Bone marrow (tissue), 2 donors: ENCODE data around the gene RPL18.

Experiments
- DNase-seq, 2 donors: peaks; one replicate each; lab custom pipeline; 2025; lab: John Stamatoyannopoulos, UW

RPL18 gene

GRCh38 chr19:48630296-48631063 lies 11.5 kb upstream of the RPL18 start:
- no peak for DNase-seq

DNA sequence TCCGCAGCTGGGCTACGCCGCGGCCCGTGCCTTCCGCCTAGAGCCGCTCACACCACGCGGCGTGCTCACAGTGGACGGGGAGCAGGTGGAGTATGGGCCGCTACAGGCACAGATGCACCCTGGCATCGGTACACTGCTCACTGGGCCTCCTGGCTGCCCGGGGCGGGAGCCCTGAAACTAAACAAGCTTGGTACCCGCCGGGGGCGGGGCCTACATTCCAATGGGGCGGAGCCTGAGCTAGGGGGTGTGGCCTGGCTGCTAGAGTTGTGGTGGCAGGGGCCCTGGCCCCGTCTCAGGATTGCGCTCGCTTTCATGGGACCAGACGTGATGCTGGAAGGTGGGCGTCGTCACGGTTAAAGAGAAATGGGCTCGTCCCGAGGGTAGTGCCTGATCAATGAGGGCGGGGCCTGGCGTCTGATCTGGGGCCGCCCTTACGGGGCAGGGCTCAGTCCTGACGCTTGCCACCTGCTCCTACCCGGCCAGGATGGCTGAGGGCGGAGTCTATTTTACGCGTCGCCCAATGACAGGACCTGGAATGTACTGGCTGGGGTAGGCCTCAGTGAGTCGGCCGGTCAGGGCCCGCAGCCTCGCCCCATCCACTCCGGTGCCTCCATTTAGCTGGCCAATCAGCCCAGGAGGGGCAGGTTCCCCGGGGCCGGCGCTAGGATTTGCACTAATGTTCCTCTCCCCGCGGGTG lies 10.8 kb upstream of the RPL18 start:
- no peak for DNase-seq

DNA sequence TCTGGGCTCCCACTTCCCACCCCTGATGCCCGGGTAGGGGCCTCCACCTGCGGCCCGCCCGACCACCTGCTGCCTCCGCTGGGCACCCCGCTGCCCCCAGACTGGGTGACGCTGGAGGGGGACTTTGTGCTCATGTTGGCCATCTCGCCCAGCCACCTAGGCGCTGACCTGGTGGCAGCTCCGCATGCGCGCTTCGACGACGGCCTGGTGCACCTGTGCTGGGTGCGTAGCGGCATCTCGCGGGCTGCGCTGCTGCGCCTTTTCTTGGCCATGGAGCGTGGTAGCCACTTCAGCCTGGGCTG lies 10.3 kb upstream of the RPL18 start:
- DNase-seq = no peak

DNA sequence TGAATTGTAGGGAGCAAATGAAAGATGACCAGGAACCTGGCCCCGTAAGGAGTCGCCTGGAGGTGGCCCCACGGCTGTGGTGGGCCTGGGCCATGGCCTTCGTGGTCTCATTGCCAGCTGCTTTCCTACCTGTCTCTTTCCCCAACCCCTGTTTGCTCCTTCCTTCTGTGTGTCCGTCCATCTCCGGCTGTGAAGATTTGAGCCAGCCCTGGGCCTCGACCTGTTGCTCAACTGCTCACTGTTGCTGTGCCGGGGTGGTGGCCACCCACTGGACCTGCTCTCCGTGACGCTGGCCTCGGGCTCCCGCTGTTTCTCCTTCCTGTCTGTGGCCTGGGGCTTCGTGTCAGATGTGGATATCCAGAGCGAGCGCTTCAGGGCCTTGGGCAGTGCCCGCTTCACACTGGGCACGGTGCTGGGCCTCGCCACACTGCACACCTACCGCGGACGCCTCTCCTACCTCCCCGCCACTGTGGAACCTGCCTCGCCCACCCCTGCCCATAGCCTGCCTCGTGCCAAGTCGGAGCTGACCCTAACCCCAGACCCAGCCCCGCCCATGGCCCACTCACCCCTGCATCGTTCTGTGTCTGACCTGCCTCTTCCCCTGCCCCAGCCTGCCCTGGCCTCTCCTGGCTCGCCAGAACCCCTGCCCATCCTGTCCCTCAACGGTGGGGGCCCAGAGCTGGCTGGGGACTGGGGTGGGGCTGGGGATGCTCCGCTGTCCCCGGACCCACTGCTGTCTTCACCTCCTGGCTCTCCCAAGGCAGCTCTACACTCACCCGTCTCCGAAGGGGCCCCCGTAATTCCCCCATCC lies 9.7 kb upstream of the RPL18 start:
- DNase-seq = no peak

GRCh38 chr19:48627865-48628314 lies 8.9 kb upstream of the RPL18 start:
- no peak for DNase-seq

DNA sequence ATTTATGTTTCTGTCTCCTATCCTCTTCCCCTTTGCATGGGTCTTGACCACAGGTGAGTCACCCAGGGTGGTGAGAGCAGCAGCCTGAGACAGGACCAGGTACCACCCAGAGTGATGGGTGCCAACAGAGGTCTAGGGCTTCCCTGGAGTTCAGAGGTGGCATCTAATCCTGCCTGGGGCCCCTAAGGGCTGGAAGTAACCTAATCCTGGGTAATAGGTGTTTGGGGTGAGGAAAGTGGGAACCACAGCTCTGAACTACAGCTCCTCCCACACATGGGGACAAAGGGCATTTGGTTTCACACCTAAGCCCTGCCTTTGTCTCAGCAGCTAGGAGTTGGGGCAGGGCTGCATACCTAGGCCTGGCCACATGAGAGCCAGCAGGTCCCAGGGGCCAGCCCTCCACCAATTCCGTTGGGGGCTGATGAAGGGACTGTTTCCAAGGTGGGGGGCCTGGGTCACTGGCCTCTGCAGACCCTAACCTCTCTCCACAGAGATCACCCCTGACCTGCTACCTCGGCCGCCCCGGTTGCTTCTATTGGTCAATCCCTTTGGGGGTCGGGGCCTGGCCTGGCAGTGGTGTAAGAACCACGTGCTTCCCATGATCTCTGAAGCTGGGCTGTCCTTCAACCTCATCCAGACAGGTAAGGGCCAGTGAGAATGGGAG lies 8.4 kb upstream of the RPL18 start:
- no peak for DNase-seq

GRCh38 chr19:48625891-48626327 lies 6.9 kb upstream of the RPL18 start:
- DNase-seq = no peak

DNA sequence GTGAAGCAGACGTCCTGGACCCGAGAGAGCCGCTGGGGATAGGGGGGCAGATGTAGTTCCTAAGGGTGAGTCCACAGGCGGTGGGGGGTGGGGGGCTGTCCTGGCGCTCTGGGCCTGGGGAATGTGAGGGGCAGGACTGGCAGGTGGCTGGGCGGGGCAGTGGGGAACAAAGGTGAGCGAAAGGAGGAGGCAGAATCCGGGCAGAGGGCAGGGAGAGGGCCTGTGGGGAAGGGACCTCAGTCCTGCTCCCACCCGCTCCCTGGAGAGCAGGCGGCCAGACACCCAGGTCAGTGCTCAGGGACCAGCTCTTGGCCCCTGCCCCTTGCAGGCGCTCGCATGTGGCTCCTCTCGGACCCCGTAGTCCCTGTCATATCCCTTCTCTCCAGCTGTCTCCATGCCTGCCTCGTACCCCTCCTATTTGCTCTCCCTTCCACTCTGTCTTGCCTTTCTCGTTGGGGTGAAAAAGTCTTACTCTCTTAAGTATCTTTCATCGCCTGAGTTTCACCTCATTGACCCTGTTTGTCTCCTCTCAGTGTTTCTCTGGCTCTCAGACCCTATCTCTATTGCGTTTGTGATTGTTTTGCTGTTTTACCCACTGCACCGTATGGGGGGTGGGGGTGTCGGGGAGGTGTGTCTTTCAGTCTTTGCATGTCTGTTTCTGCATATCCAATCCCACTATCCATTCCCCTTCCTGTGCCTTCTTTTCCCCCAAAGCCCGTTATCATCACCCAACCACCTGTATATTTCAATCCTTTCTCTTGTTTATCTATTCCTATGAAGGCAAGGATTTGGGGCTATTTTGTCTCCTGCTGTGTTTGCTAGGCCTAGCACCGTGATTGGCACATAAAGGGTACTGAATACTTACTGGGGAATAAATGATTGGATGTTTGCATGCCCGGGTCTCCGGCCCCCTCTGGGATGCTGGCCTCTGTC lies 6.1 kb upstream of the RPL18 start:
- no peak for DNase-seq

DNA sequence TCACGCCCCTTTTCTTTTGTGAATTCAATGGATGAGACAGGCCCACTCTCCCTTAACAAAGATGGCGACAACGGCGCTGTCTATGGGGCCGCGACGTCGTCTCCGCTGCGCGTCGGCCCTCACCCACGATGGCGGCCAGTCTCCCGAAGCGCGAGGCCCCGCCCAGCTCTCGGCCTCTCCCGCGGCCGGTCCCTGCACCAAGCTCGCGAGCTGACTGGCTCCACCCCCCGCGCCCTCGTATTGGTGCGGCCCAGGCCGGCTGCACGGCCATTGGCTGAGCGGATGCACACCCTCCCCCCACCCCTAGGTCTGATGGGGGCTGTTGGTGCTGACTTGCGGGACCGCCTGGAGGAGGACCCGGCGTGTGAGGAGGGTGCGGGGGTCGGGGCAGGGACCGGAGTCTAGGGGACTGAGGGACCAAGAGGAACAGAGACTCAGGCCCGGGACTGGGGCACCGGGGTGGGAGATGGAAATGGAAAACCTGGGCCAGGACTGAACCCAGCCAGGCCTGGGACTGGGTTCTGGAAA lies 5.2 kb upstream of the RPL18 start:
- peak; percentile 72 to 91 for DNase-seq

GRCh38 chr19:48623556-48624066 lies 4.6 kb upstream of the RPL18 start:
- DNase-seq = no peak

GRCh38 chr19:48619692-48620585 lies 961 bp upstream of the RPL18 start:
- DNase-seq = no peak

- DNase-seq = no peak
Observed at GRCh38 chr19:48618278-48618915, 581 bp downstream of the RPL18 start.

GRCh38 chr19:48617146-48617937 lies 1.6 kb downstream of the RPL18 start:
- no peak for DNase-seq

DNA sequence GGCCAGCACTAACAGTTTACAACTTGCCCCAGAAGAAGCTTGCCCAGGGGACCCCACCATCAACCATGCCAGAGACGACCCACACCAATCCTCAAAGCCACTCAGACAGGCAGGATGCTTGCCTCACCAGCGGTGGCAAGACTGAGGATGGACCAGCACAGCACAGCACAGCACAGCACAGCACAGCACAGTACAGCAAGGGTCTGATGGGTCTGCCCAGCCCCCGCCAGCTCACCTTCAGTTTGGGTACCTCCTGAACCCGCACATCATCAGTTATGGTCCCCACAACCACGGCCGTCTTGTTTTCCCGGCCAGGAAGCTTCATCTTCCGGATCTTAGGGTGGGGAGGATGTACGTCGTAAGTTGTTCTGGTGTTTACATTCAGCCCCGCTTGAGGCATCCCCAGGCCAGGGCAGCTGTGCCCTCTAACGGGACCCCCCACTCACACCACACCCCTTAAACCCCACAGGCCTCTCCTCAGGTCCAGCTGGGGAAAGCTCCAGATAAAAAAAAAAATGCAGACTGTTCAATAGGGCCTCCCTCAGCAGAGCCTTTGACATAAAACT lies 2.4 kb downstream of the RPL18 start:
- DNase-seq = no peak

DNA sequence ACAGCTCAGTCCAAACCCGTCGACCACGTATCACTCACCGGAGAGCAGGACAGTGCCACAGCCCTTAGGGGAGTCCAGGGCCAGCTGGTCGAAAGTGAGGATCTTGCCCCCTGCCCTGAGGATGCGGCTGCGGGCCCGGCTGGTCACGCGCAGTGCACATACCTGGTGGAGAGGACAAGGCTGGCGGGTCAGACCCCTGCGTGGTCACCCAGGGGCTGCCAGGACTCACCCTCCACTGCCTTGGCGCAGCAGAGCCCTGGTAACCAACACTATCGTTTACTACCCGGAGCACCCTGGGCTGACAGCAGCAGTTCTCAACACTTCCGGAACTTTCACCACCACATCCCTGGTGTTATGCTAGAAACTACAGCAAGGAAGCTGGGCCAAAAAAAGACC lies 2.9 kb downstream of the RPL18 start:
- DNase-seq = no peak

DNA sequence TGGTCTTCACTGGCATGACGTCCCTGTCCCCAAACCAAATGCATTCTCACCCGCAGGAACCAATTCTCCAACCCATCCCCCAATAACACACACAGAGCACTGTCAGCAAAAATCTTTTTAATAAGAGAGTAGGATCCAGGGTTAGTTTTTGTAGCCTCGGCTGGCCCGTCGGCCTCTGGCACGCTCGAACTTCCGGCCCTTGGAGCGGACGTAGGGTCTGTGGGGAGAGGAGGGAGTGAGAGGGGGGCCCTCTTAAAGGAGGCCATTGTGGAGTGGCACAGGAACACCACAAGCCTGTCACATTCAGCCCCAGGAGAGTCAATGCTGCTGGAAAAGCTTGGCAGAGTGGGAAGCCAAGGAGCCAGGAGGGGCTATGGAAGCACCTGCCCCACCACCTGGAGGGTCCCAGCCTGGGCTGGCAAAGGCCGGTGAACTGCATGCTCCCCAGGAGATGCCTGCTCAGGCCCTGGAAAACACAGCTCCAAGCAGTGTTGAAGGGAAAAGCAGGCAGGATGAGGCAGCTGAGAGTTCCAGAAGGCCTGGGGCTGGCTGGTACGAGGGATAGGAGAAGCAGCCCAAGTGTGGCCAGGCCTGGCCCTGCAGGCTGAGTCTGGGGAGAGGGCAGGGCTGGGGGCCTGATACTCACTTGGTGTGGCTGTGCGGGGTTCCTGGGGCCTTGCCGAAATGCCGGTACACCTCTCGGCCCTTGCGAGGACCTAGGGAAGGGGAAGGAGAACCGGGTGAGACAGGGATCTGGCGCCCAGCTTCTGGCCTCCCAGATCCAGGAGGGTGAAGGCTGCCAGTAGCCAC lies 3.5 kb downstream of the RPL18 start:
- DNase-seq = no peak
